Endothelial cell (in vitro differentiated cells): ENCODE measurements around the gene DNPH1. TPM values are rescaled to one million over a fixed set of nuclear protein-coding genes. Genes with fewer than 3 reads are reported as not detected.

Experiments used
- DNase-seq: peaks from one replicate; pipeline ENCODE4 v3.0.0; 2021; ENCODE audit warnings: low spot score
- H3K27ac Mint-ChIP-seq: one replicate; pipeline ENCODE4 v1.8.0; 2021; ENCODE audit warnings: mixed read lengths, inconsistent platforms; ENCODE audit not compliant: unreplicated experiment
- H3K27me3 Mint-ChIP-seq: one replicate; pipeline ENCODE4 v1.8.0; 2021; ENCODE audit warnings: mild to moderate bottlenecking, moderate library complexity, mixed read lengths, inconsistent platforms; ENCODE audit not compliant: unreplicated experiment
- H3K36me3 Mint-ChIP-seq: one replicate; pipeline ENCODE4 v1.8.0; 2021; ENCODE audit warnings: mild to moderate bottlenecking, low read depth, mixed read lengths, inconsistent platforms; ENCODE audit not compliant: unreplicated experiment
- H3K4me1 Mint-ChIP-seq: one replicate; pipeline ENCODE4 v1.8.0; 2021; ENCODE audit warnings: mild to moderate bottlenecking, mixed read lengths, inconsistent platforms; ENCODE audit not compliant: unreplicated experiment
- H3K4me3 Mint-ChIP-seq: one replicate; pipeline ENCODE4 v1.8.0; 2021; ENCODE audit warnings: mild to moderate bottlenecking, mixed read lengths, inconsistent platforms; ENCODE audit not compliant: unreplicated experiment
- H3K9me3 Mint-ChIP-seq: one replicate; pipeline ENCODE4 v1.8.0; 2021; ENCODE audit warnings: mixed read lengths, inconsistent platforms; ENCODE audit not compliant: unreplicated experiment
- CTCF ChIP-seq: fragments of 200-600 bp; sonication (generic); IDR thresholded peaks from one replicate; pipeline ENCODE4 v1.5.0; 2021; ENCODE audit warnings: antibody characterized with exemption; ENCODE audit not compliant: unreplicated experiment
- total RNA-seq: library from RNA; stranded (reverse); fragmentation: NEBNext Ultra II Directional; extraction: Animal tissue kit (Norgen Biotek cat#: 25700); gene quantifications from one replicate; pipeline ENCODE4 v1.2.1, GENCODE V29; 2021; ENCODE audit not compliant: unreplicated experiment

Gene DNPH1
- total RNA-seq, 1 donor from 2014 or later, result 4.5 TPM

GRCh38 chr6:43204271-43205105 lies 24.8 kb downstream of the DNPH1 start:
- H3K4me1 Mint-ChIP-seq, result peaks cover 13% of the 10 kb centered on the region
- H3K27me3 Mint-ChIP-seq, result peaks cover 9% of the 10 kb centered on the region
- no peak overlapping the region for H3K4me3 Mint-ChIP-seq
- no peak for DNase-seq
- H3K9me3 Mint-ChIP-seq, result no peaks in the 10 kb centered on the region
- no peak for TF ChIP-seq CTCF
- no peak overlapping the region for H3K27ac Mint-ChIP-seq
- H3K36me3 Mint-ChIP-seq, result peaks cover 29% of the 10 kb centered on the region

- Mint-ChIP-seq H3K9me3 (no peaks in the 10 kb centered on the region), H3K27ac (no peak overlapping the region), H3K36me3 (peaks cover 29% of the 10 kb centered on the region), H3K4me1 (peaks cover 13% of the 10 kb centered on the region), H3K4me3 (no peak overlapping the region), H3K27me3 (peaks cover 9% of the 10 kb centered on the region)
- DNase-seq, result no peak
- no peak for TF ChIP-seq CTCF
Measured at GRCh38 chr6:43203718-43204095, 25.6 kb downstream of the DNPH1 start.

GRCh38 chr6:43203029-43203717 lies 26.1 kb downstream of the DNPH1 start:
- Mint-ChIP-seq H3K4me1 (peaks cover 13% of the 10 kb centered on the region), H3K27me3 (peaks cover 9% of the 10 kb centered on the region), H3K4me3 (no peak overlapping the region), H3K27ac (no peak overlapping the region), H3K36me3 (peaks cover 29% of the 10 kb centered on the region), H3K9me3 (no peaks in the 10 kb centered on the region)
- no peak for DNase-seq
- TF ChIP-seq CTCF, result no peak

GRCh38 chr6:43202451-43202850 lies 26.8 kb downstream of the DNPH1 start:
- Mint-ChIP-seq H3K27me3 (peaks cover 9% of the 10 kb centered on the region), H3K9me3 (no peaks in the 10 kb centered on the region)

More at GRCh38 chr6:43202451-43202850, 26.8 kb downstream of the DNPH1 start:
- DNase-seq, result no peak
- Mint-ChIP-seq H3K4me1 (peaks cover 13% of the 10 kb centered on the region), H3K36me3 (peaks cover 29% of the 10 kb centered on the region), H3K27ac (no peak overlapping the region), H3K4me3 (no peak overlapping the region)
- TF ChIP-seq CTCF, result no peak
